Nucleus accumbens (tissue), 56 donors: ENCODE measurements around the gene ZNF563.

ENCODE experiments used
- DNase-seq, 56 donors: peaks; one replicate each; lab custom pipeline; 2025; lab: John Stamatoyannopoulos, UW

Gene ZNF563

GRCh38 chr19:12295191-12295590 is 38.2 kb downstream of the ZNF563 start:
- no peak for DNase-seq

- peak; percentile 54 to 99 (median 97) for DNase-seq
Measured at GRCh38 chr19:12294249-12295158, 38.9 kb downstream of the ZNF563 start, which contains the start of gene ZNF44. ZNF44 (minus strand) TSS chr19:12294883; CDS start chr19:12294694, 189 bp downstream.

GRCh38 chr19:12293777-12294248 is 39.6 kb downstream of the ZNF563 start:
- peak in 29 of 56 donors; percentile 1 to 40 (median 17) for DNase-seq

- DNase-seq = no peak
Measured at GRCh38 chr19:12289790-12290065, 43.7 kb downstream of the ZNF563 start.

- DNase-seq = no peak
Measured at GRCh38 chr19:12287958-12288500, 45.4 kb downstream of the ZNF563 start.

- DNase-seq = no peak
Measured at GRCh38 chr19:12284631-12285030, 48.8 kb downstream of the ZNF563 start.

GRCh38 chr19:12284226-12284625 is 49.2 kb downstream of the ZNF563 start:
- DNase-seq = no peak

- no peak for DNase-seq
Measured at GRCh38 chr19:12278713-12279112, 54.7 kb downstream of the ZNF563 start.

GRCh38 chr19:12272980-12273901 is 60.2 kb downstream of the ZNF563 start:
- DNase-seq = no peak

GRCh38 chr19:12272386-12272785 is 61.0 kb downstream of the ZNF563 start:
- DNase-seq = no peak

- no peak for DNase-seq
Measured at GRCh38 chr19:12270854-12271253, 62.6 kb downstream of the ZNF563 start.
